ENCODE data around the gene FXYD5.

DNA sequence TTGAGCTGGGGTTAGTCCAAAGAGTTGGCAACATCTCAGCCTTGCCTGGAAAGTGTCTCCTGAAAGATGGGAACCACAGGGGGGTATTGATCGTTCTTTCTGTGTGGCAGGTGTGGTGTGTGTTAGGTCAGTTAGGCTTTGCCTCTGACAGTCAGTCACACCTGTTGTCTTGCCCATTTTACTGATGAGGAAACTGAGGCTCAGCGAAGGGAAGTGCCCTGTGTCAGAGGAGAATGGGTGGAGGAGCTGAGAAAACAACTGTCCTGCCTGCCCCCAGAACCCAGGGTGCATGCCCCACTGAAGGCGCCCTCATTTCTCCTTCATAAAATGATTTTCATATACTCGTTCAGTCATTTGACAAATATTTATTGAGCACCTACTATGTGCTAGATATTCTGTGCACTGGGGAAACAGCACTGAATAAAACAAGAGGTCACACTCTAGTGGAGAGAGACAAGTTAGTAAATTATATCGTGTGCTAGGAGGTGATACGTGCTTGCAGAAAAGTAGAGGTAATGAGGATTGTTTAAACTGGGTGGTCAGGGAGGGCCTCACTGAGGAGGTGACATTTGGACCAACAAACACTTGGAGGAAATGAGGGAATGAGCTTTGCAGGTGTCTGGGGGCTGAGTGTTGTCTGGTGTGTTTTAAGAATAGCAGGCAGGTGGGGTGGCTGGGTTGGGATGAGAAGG lies 1.6 kb downstream of the FXYD5 start:
- TF ChIP-seq GATA3 (IDR thresholded peaks at IDR 0.05; ENCODE audit: low read depth, low read length) (no peak), GATA2 (IDR thresholded peaks at IDR 0.05; ENCODE audit: low read depth, low read length) (no peak)

All from SH-SY5Y (cell line).